CD8-positive, alpha-beta memory T cell (primary cell): Measurements from ENCODE around the gene PLXNA1. TPM values are rescaled to one million over a fixed set of nuclear protein-coding genes. Genes with fewer than 3 reads are reported as not detected.
A peak's percentile ranks its signal among the peaks of the same experiment; 100 is the strongest.

ENCODE experiments used
- CTCF ChIA-PET: fragments of 350-600 bp; sonication (Branson Sonifier 250); formaldehyde crosslinking; loops from one replicate; lab custom pipeline; 2021; ENCODE audit warnings: antibody characterized with exemption; lab: Charles Lee
- POLR2A ChIA-PET: fragments of 350-600 bp; sonication (Branson Sonifier 250); formaldehyde crosslinking; loops from one replicate; lab custom pipeline; 2021; ENCODE audit warnings: antibody characterized with exemption; lab: Charles Lee
- DNase-seq, 5 donors: peaks; one replicate each; pipeline versions ENCODE4 v3.0.0 to v3.0.0-alpha.2; 2020 to 2022; ENCODE audit warnings: mixed read lengths in 1 of 5
- H3K27ac ChIP-seq: one replicate; pipeline ENCODE4 v1.7.0; 2013; ENCODE audit warnings: low read depth, mild to moderate bottlenecking, low read length, moderate library complexity
- H3K27me3 ChIP-seq: 2 replicates; pipeline ENCODE4 v1.7.0; 2013; ENCODE audit warnings: low read length, mild to moderate bottlenecking; ENCODE audit not compliant: insufficient read depth, poor library complexity, severe bottlenecking
- H3K36me3 ChIP-seq: 2 replicates; pipeline ENCODE4 v1.7.0; 2013; ENCODE audit warnings: mild to moderate bottlenecking, low read length, moderate library complexity; ENCODE audit not compliant: insufficient read depth
- H3K4me1 ChIP-seq: 2 replicates; pipeline ENCODE4 v1.7.0; 2013; ENCODE audit warnings: mild to moderate bottlenecking, low read length, moderate library complexity; ENCODE audit not compliant: insufficient read depth
- H3K4me3 ChIP-seq: 2 replicates; pipeline ENCODE4 v1.7.0; 2013; ENCODE audit warnings: mild to moderate bottlenecking, low read length
- H3K9me3 ChIP-seq: 2 replicates; pipeline ENCODE4 v1.7.0; 2013; ENCODE audit warnings: mild to moderate bottlenecking, low read length
- H3K27ac Mint-ChIP-seq, 8 donors: one replicate each; pipeline ENCODE4 v1.8.0; 2020 to 2021; ENCODE audit warnings: mixed read lengths in 8 of 8, mild to moderate bottlenecking in 6 of 8, inconsistent platforms in 3 of 8, moderate library complexity in 3 of 8
- H3K27me3 Mint-ChIP-seq, 2 donors: one replicate each; pipeline ENCODE4 v1.8.0; 2020 to 2021; ENCODE audit warnings: mixed read lengths in 2 of 2, mild to moderate bottlenecking in 1 of 2, moderate library complexity in 1 of 2
- H3K36me3 Mint-ChIP-seq, 3 donors: one replicate each; pipeline ENCODE4 v1.8.0; 2020 to 2021; ENCODE audit warnings: mixed read lengths in 3 of 3, inconsistent platforms in 1 of 3, mild to moderate bottlenecking in 1 of 3
- H3K4me1 Mint-ChIP-seq, 3 donors: one replicate each; pipeline ENCODE4 v1.8.0; 2020 to 2021; ENCODE audit warnings: mixed read lengths in 3 of 3, inconsistent platforms in 1 of 3, mild to moderate bottlenecking in 1 of 3
- H3K4me3 Mint-ChIP-seq, 7 donors: one replicate each; pipeline ENCODE4 v1.8.0; 2020 to 2021; ENCODE audit warnings: mixed read lengths in 7 of 7, mild to moderate bottlenecking in 6 of 7, moderate library complexity in 4 of 7, inconsistent platforms in 2 of 7
- H3K9me3 Mint-ChIP-seq, 5 donors: one replicate each; pipeline ENCODE4 v1.8.0; 2020 to 2022; ENCODE audit warnings: mixed read lengths in 5 of 5, mild to moderate bottlenecking in 3 of 5, moderate library complexity in 2 of 5, inconsistent platforms in 1 of 5
- polyA plus RNA-seq: library from polyadenylated mRNA; unstranded; fragments of 300-500 nt; fragmentation: Illumina TruSeq; gene quantifications from one replicate; pipeline ENCODE4 v1.2.3, GENCODE V29; 2021
- total RNA-seq, 2 experiments: library from RNA; stranded (reverse); gene quantifications; one replicate each; pipeline ENCODE4 v1.2.3, GENCODE V29; 2021

PLXNA1 gene
- total and polyA plus RNA-seq, 3 experiments from 2014 or later: 1.0 to 15.9 (median 14.4) TPM

DNA sequence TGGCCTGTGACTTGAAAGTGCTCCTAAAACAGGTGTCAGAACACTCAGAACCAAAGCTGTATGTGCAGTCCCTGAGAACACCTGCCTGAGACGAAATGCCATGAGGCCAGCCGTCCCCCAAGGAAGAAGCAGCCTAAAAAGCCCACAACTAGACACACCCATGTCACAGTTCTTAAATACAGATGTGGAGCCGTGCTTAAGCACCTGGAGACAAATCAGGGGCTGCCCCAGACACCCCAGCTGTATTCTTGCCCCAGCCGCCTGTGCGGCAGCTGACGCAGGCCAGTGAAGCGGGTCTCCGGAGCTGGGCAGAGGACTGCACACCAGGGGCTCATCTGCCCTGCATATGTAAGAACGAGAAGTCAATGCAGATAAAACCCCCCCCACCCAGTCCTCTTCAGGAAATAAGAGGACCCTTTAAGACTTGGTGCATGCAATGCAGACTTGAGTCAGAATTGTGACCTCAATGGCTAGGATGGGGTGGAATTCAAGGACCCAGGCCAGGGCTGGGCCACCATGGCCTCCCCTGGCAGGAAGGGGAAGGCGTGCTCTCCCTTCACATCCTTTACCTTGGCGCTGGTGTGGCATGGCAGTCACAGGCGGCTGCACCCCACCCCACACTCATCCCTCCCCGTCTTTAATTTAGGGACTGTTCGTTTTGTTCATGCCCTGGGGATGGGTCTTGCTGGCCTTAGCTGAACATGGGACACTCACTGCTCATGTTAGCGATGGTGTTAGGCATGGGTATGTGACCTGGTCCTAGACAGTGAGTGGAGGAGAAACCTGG lies 27.7 kb upstream of the PLXNA1 start:
- Histone ChIP-seq H3K27me3 (no peaks in the 10 kb centered on the region), H3K4me1 (no peaks in the 10 kb centered on the region), H3K4me3 (no peak overlapping the region), H3K9me3 (no peaks in the 10 kb centered on the region), H3K27ac (no peak overlapping the region), H3K36me3 (no peaks in the 10 kb centered on the region)
- no peak for DNase-seq
- H3K36me3 Mint-ChIP-seq: peaks cover 0 to 6% (median 0%) of the 10 kb centered on the region in 3 donors
- H3K27me3 Mint-ChIP-seq: no peaks in the 10 kb centered on the region
- no peaks in the 10 kb centered on the region for H3K9me3 Mint-ChIP-seq
- peak overlapping the region in 1 of 7 donors; percentile 38 for H3K4me3 Mint-ChIP-seq
- H3K27ac Mint-ChIP-seq: peak overlapping the region in 1 of 8 donors; percentile 58
- ChIA-PET POLR2A (no interaction called here), CTCF (no interaction called here)
- no peaks in the 10 kb centered on the region for H3K4me1 Mint-ChIP-seq

DNA sequence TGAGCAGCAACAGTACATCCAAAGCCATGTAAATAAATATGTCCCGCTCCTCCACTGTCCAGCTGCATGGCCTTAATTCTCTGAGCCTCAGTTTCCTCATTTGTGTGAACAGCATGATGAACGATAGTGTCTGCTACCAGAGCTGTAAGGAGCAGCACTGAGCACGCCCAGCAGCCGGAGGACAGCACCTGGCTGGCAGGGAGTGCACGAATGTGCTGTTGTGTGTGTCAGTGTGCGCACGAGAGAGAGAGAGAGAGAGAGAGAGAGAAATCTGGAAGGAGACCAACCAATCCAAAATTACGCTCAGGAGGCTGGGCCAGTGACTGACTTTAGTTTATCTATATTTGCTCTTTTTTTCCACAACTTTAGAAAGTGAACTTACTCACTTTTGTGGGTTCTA lies 26.6 kb upstream of the PLXNA1 start:
- no peak overlapping the region for H3K4me3 ChIP-seq
- ChIA-PET CTCF (no interaction called here), POLR2A (no interaction called here)
- peak overlapping the region in 2 of 8 donors; percentile 70 to 76 for H3K27ac Mint-ChIP-seq
- H3K4me3 Mint-ChIP-seq: peak overlapping the region in 1 of 7 donors; percentile 48
- no peaks in the 10 kb centered on the region for H3K27me3 Mint-ChIP-seq
- H3K9me3 ChIP-seq: no peaks in the 10 kb centered on the region
- H3K4me1 Mint-ChIP-seq: no peaks in the 10 kb centered on the region
- no peak overlapping the region for H3K27ac ChIP-seq
- H3K36me3 Mint-ChIP-seq: peaks cover 0 to 9% (median 0%) of the 10 kb centered on the region in 3 donors
- H3K27me3 ChIP-seq: no peaks in the 10 kb centered on the region
- DNase-seq: no peak
- H3K4me1 ChIP-seq: no peaks in the 10 kb centered on the region
- no peaks in the 10 kb centered on the region for H3K36me3 ChIP-seq
- H3K9me3 Mint-ChIP-seq: no peaks in the 10 kb centered on the region

DNA sequence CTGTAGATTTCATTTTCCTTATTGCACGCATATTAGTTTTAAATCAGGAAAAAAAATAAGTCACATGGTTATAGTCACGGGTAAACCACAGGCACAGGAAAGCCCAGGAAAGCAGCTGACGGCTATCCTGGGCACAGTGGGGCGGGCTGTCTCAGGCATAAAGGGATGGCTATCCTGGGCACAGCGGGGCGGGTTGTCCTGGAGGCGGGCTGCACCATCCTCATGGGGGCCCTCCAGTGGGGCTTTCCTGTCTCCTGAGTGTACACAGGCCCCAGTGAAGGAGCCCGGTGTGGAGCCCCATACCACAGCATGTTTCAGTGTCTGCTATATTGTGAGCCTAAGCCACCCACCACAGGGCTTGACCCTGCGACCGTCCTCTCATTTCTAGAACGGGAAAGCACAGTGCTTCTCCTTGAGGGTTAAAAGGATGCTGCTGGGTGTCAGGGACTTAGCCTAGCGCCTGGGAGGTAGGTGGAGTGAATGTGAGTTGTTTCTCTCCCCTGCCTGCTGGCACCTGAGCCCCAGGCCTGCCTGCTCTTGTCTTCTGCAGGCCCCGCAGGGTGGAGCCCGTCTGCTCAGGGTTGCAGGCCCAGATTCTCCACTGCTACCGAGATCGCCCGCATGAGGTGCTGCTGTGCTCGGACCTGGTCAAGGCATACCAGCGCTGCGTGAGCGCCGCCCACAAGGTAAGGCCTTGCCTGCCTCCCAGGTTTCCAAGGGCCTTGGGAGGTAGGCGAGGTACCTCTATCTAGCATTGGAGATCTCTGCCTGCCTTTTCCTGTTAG lies 25.9 kb upstream of the PLXNA1 start:
- Mint-ChIP-seq H3K9me3 (no peaks in the 10 kb centered on the region), H3K4me3 (no peak overlapping the region)
- POLR2A ChIA-PET: no interaction called here

DNA sequence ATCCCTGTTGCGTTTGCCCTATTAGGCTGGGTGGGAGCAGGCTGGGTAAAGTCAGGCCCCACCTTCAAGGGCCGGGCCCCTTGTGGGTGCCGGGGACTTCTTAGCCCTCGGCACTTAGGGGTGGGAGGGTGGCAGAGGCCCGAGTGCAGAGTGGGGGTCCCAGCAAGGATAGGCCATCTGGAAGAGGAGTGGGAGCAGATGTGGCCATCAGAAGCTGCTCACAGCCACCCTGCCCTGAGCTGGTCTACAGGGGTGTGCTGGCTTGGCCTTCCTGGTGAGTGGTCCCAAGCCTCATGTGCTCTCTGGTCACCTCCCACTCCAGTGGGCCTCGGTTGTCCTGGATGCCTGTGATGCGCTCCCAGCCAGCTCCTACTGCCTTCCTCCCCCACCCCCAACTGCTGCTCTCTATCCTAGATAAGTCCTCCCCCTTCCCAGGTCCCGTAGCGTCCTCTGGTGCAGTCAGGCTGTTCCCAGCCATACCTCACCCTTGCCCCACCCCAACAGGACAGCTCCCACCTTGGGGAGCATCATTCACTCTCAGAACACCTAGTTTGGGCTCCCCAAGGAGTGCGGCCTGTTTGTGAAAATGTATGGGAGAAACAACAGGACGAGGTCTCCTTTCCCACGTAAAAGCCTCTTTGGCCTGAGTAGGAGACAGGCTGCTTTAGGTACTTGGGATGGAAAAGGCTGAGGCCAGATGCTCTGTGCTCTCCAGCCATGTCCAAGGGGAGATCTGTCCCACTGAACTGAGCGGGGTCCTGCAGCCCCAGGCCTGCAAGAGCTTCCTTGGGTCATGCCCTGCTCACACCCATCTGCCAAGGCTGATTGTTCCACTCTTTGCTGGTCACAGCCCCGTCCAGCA lies 24.9 kb upstream of the PLXNA1 start:
- ChIA-PET POLR2A (no interaction called here), CTCF (interaction anchor here (0.9 kb wide), 1 partner anchor 12 kb away, joined by 3 read pairs; no protein-coding TSS in a partner anchor)
- no peaks in the 10 kb centered on the region for H3K36me3 ChIP-seq
- Mint-ChIP-seq H3K27ac (peak overlapping the region in 1 of 8 donors; percentile 47), H3K9me3 (no peaks in the 10 kb centered on the region), H3K27me3 (no peaks in the 10 kb centered on the region), H3K4me3 (no peak overlapping the region), H3K36me3 (peaks cover 0 to 9% (median 0%) of the 10 kb centered on the region in 3 donors), H3K4me1 (no peaks in the 10 kb centered on the region)
- no peaks in the 10 kb centered on the region for H3K9me3 ChIP-seq
- H3K4me1 ChIP-seq: no peaks in the 10 kb centered on the region
- DNase-seq: no peak
- H3K27me3 ChIP-seq: no peaks in the 10 kb centered on the region
- H3K27ac ChIP-seq: no peak overlapping the region
- H3K4me3 ChIP-seq: no peak overlapping the region

More for the DNA sequence above, 25.9 kb upstream of the PLXNA1 start:
- CTCF ChIA-PET: no interaction called here
- Histone ChIP-seq H3K36me3 (no peaks in the 10 kb centered on the region), H3K4me1 (no peaks in the 10 kb centered on the region), H3K27ac (no peak overlapping the region), H3K4me3 (no peak overlapping the region), H3K9me3 (no peaks in the 10 kb centered on the region), H3K27me3 (no peaks in the 10 kb centered on the region)
- DNase-seq: no peak
- Mint-ChIP-seq H3K27ac (no peak overlapping the region), H3K36me3 (peaks cover 0 to 9% (median 0%) of the 10 kb centered on the region in 3 donors), H3K4me1 (no peaks in the 10 kb centered on the region), H3K27me3 (no peaks in the 10 kb centered on the region)

DNA sequence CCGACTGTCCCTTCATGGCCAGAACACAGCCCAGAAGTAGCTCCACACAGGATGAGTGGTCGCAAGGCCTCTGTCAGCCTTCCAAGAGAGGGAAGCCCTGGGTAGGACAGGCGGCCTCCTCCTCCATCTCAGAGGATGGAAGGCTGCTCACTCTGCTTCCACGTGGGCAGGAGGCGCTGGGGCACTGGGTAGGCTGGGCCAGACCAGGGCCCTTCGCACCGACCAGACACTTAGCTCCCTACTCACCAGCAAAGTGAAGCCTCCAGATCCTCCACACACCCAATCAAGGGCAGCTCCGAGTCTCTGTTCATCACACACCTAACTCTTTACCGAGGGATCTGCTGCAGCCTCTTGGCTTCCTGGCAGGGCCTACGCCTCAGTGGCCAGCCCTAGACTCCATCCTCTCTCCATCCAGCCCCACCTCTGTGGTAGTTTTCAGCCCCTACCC lies 24.3 kb upstream of the PLXNA1 start:
- ChIA-PET POLR2A (no interaction called here), CTCF (interaction anchor here (0.9 kb wide), 1 partner anchor 11 kb away, joined by 3 read pairs; no protein-coding TSS in a partner anchor)
- Mint-ChIP-seq H3K4me1 (no peaks in the 10 kb centered on the region), H3K36me3 (peaks cover 0 to 9% (median 0%) of the 10 kb centered on the region in 3 donors), H3K27me3 (no peaks in the 10 kb centered on the region), H3K4me3 (no peak overlapping the region), H3K9me3 (no peaks in the 10 kb centered on the region), H3K27ac (peak overlapping the region in 1 of 8 donors; percentile 47)
- Histone ChIP-seq H3K27me3 (no peaks in the 10 kb centered on the region), H3K9me3 (no peaks in the 10 kb centered on the region), H3K36me3 (no peaks in the 10 kb centered on the region), H3K27ac (no peak overlapping the region), H3K4me1 (no peaks in the 10 kb centered on the region), H3K4me3 (no peak overlapping the region)
- DNase-seq: no peak

DNA sequence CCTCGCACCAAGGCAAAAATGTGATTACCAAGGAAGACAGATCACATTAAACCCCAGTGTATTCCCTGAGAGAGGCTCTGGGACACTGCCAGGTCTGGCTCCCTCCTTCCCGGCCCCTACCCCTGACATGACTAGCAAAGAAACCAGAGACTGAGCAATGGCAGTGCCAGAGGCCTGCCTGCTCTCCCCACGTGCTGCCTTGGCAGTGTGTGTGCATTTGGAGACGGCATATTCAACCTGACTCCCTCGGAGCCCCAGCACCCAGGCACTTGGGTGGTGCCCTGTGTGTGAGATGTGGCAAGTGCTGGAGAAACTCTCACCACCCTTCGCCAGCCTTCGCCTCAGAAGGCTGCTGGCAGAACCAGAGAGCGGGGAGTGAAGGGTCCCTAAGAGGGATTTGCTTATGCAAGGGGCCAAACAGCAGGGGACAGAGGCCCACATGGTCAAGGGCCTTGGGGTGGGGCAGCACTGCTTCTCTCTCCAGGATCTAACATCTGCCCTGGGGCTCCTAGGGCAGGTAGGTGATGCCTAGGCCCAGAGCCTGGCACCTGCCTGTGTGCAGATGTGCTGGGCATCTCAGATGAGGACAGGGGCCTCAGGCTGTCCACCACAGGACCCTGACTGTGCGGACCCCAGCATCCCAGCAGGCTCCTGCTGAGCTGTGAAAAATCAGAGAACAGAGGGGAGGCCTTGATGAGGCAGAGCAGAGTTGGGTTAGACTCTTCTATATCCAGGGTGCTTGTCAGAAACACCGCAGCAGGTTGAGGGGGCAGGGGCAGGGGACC lies 23.6 kb upstream of the PLXNA1 start:
- POLR2A ChIA-PET: no interaction called here
- no peak overlapping the region for H3K27ac ChIP-seq
- no peaks in the 10 kb centered on the region for H3K36me3 ChIP-seq
- H3K4me1 Mint-ChIP-seq: no peaks in the 10 kb centered on the region
- CTCF ChIA-PET: no interaction called here
- H3K9me3 Mint-ChIP-seq: no peaks in the 10 kb centered on the region
- H3K4me3 Mint-ChIP-seq: no peak overlapping the region
- H3K27me3 Mint-ChIP-seq: peaks cover 0 to 2% of the 10 kb centered on the region in 2 donors
- H3K4me1 ChIP-seq: no peaks in the 10 kb centered on the region
- H3K9me3 ChIP-seq: no peaks in the 10 kb centered on the region
- DNase-seq: no peak
- no peak overlapping the region for H3K4me3 ChIP-seq
- H3K27me3 ChIP-seq: no peaks in the 10 kb centered on the region
- peaks cover 0 to 9% (median 0%) of the 10 kb centered on the region in 3 donors for H3K36me3 Mint-ChIP-seq
- H3K27ac Mint-ChIP-seq: no peak overlapping the region

DNA sequence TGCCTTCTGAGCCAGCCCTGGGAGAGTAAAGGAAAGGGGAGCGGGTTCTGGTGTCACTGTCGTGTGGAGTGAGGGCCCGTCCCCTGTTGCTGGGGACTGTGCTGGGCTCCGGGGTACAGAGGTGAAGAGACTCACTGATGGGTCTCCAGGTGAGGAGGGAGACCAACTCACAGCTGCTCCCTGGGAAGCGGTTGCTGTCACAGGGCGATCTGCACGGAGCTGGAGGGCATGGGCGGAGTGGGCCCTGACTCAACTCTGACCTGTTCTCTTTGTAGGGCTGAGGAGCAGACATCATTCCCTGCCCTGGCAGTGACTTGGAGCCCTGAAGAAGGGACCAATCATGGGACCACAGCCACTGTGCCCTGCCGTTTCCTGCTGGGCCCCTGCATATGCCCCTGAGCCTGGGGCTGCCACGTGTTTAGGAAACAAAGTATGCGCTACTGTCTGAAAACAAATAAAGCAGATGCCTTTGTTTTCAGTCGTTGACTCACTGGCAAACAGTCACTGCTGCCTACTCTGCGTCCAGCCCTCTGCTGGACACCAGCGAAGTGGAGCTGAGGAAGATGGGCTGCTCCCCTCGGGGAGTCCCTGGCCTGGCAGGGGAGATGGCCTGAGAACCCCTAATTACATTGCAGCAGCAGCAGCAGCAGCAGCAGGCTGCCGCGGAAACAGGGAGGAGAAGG lies 22.9 kb upstream of the PLXNA1 start:
- Histone ChIP-seq H3K4me1 (no peaks in the 10 kb centered on the region), H3K9me3 (no peaks in the 10 kb centered on the region), H3K4me3 (no peak overlapping the region), H3K36me3 (no peaks in the 10 kb centered on the region), H3K27ac (no peak overlapping the region), H3K27me3 (no peaks in the 10 kb centered on the region)
- no peak for DNase-seq
- CTCF ChIA-PET: no interaction called here
- Mint-ChIP-seq H3K27ac (peak overlapping the region in 2 of 8 donors; percentile 15 to 54), H3K4me1 (no peaks in the 10 kb centered on the region), H3K4me3 (no peak overlapping the region), H3K9me3 (no peaks in the 10 kb centered on the region), H3K36me3 (peaks cover 0 to 9% (median 0%) of the 10 kb centered on the region in 3 donors), H3K27me3 (peaks cover 0 to 2% of the 10 kb centered on the region in 2 donors)
- POLR2A ChIA-PET: no interaction called here
